H1 (cell line): Measurements from ENCODE around the gene RERE. TPM values are rescaled to one million over a fixed set of nuclear protein-coding genes. Genes with fewer than 3 reads are reported as not detected.

Experiments used
- CTCF ChIA-PET: fragments of 300-600 bp; sonication (Branson Sonifier 250); formaldehyde crosslinking; loops from one replicate; lab custom pipeline; 2021; ENCODE audit not compliant: partially characterized antibody; lab: Charles Lee
- POLR2A ChIA-PET: fragments of 300-600 bp; sonication (Branson Sonifier 250); formaldehyde crosslinking; loops from one replicate; lab custom pipeline; 2021; ENCODE audit warnings: inconsistent platforms; ENCODE audit not compliant: partially characterized antibody; lab: Charles Lee
- DNase-seq, 2 experiments: peaks; one replicate each; pipeline versions ENCODE4 v3.0.0 to v3.0.0-alpha.2; 2010 to 2022; ENCODE audit warnings: low spot score in 2 of 2, low read depth in 1 of 2, mixed read lengths in 1 of 2
- FAIRE-seq: peaks from 2 replicates; lab custom pipeline; 2011; peaks lifted over from hg19 to GRCh38; lab: Jason Lieb, UNC
- H2AFZ ChIP-seq: 2 replicates; pipeline ENCODE4 v1.8.1; 2012; ENCODE audit warnings: low read length, inconsistent platforms
- H2AK5ac ChIP-seq: 2 replicates; pipeline ENCODE4 v1.6.1; 2013; ENCODE audit warnings: low read depth, low read length
- H2BK120ac ChIP-seq: replicated peaks from 2 replicates; pipeline ENCODE3; 2013; ENCODE audit warnings: low read depth, low read length, inconsistent platforms
- H2BK12ac ChIP-seq: 2 replicates; pipeline ENCODE4 v1.6.1; 2013; ENCODE audit warnings: low read depth, low read length
- H2BK15ac ChIP-seq: 2 replicates; pipeline ENCODE4 v1.6.1; 2013; ENCODE audit warnings: low read length
- H2BK20ac ChIP-seq: 2 replicates; pipeline ENCODE4 v1.6.1; 2013; ENCODE audit warnings: low read length
- H2BK5ac ChIP-seq: 2 replicates; pipeline ENCODE4 v1.6.1; 2013; ENCODE audit warnings: low read depth, low read length
- H3K14ac ChIP-seq: 2 replicates; pipeline ENCODE4 v1.6.1; 2013; ENCODE audit warnings: inconsistent platforms; ENCODE audit not compliant: insufficient read length
- H3K18ac ChIP-seq: 2 replicates; pipeline ENCODE4 v1.6.1; 2013; ENCODE audit warnings: low read length; ENCODE audit errors: extremely low read depth
- H3K23ac ChIP-seq: 2 replicates; pipeline ENCODE4 v1.6.1; 2013; ENCODE audit warnings: inconsistent platforms; ENCODE audit not compliant: insufficient read length
- H3K23me2 ChIP-seq: 2 replicates; pipeline ENCODE4 v1.6.1; 2013; ENCODE audit warnings: low read depth, low read length
- H3K27ac ChIP-seq: 2 replicates; pipeline ENCODE4 v1.6.1; 2011; ENCODE audit warnings: low read depth, low read length, inconsistent platforms
- H3K27me3 ChIP-seq, 4 experiments: replicated peaks in 1 of 4; 1 replicate in 1 of 4; 2 replicates in 3 of 4; pipeline versions ENCODE4 v1.6.1 to v1.8.1; 2011 to 2013; ENCODE audit warnings: low read length in 3 of 4, mild to moderate bottlenecking in 3 of 4, inconsistent platforms in 2 of 4, mixed read lengths in 2 of 4, moderate library complexity in 1 of 4; ENCODE audit not compliant: control insufficient read depth in 3 of 4, insufficient read depth in 3 of 4; ENCODE audit errors: extremely low read depth in 1 of 4
- H3K36me3 ChIP-seq, 4 experiments: 2 replicates each; pipeline versions ENCODE4 v1.6.1 to v1.8.1; 2011 to 2013; ENCODE audit warnings: mild to moderate bottlenecking in 4 of 4, low read length in 3 of 4, moderate library complexity in 2 of 4, control low read depth in 1 of 4, inconsistent platforms in 1 of 4; ENCODE audit not compliant: insufficient read depth in 4 of 4, control insufficient read depth in 2 of 4
- H3K4ac ChIP-seq: replicated peaks from 2 replicates; pipeline ENCODE3; 2013; ENCODE audit warnings: low read length, low read depth, mixed read lengths, inconsistent platforms; ENCODE audit not compliant: insufficient read length
- H3K4me1 ChIP-seq, 4 experiments: replicated peaks in 1 of 4; 1 replicate in 1 of 4; 2 replicates in 3 of 4; pipeline versions ENCODE4 v1.6.1 to v1.8.1; 2011 to 2013; ENCODE audit warnings: low read length in 3 of 4, inconsistent platforms in 2 of 4, mixed read lengths in 1 of 4; ENCODE audit not compliant: insufficient read depth in 4 of 4, control insufficient read depth in 3 of 4
- H3K4me2 ChIP-seq, 2 experiments: 2 replicates each; pipeline versions ENCODE4 v1.6.1 to v1.8.1; 2011 to 2013; ENCODE audit warnings: low read depth in 2 of 2, low read length in 2 of 2, control low read depth in 1 of 2, inconsistent platforms in 1 of 2, mild to moderate bottlenecking in 1 of 2; ENCODE audit not compliant: insufficient read depth in 1 of 2
- H3K4me3 ChIP-seq, 4 experiments: fragments of 200-600, 300-600 bp in 1 of 4; sonication (generic), shearing (Covaris generic), sonication (Bioruptor Twin) in 1 of 4; 2 replicates each; pipeline versions ENCODE4 v1.5.1 to v1.8.1; 2011 to 2016; ENCODE audit warnings: low read length in 4 of 4, low read depth in 3 of 4, control low read depth in 2 of 4, inconsistent platforms in 2 of 4, mild to moderate bottlenecking in 2 of 4, mixed read lengths in 1 of 4, moderate library complexity in 1 of 4; ENCODE audit not compliant: insufficient read depth in 2 of 4; ENCODE audit errors: extremely low read depth in 1 of 4
- H3K56ac ChIP-seq: replicated peaks from 2 replicates; pipeline ENCODE3; 2013; ENCODE audit warnings: low read depth, mild to moderate bottlenecking, mixed read lengths, low read length, inconsistent platforms; ENCODE audit not compliant: insufficient read length
- H3K79me1 ChIP-seq: 2 replicates; pipeline ENCODE4 v1.6.1; 2013; ENCODE audit warnings: low read depth, low read length, control low read depth
- H3K79me2 ChIP-seq, 2 experiments: 2 replicates each; pipeline versions ENCODE4 v1.6.1 to v1.8.1; 2012 to 2013; ENCODE audit warnings: low read length in 2 of 2, mild to moderate bottlenecking in 2 of 2, inconsistent platforms in 1 of 2; ENCODE audit not compliant: insufficient read depth in 2 of 2, control insufficient read depth in 1 of 2
- H3K9ac ChIP-seq, 4 experiments: replicated peaks in 1 of 4; 1 replicate in 1 of 4; 2 replicates in 3 of 4; pipeline versions ENCODE4 v1.6.1 to v1.8.1; 2011 to 2013; ENCODE audit warnings: low read depth in 3 of 4, low read length in 3 of 4, control low read depth in 2 of 4, mild to moderate bottlenecking in 2 of 4, moderate library complexity in 2 of 4, inconsistent platforms in 1 of 4; ENCODE audit errors: extremely low read depth in 1 of 4
- H3K9me3 ChIP-seq, 2 experiments: 2 replicates each; pipeline versions ENCODE4 v1.6.1 to v1.8.1; 2012 to 2013; ENCODE audit warnings: mild to moderate bottlenecking in 2 of 2, moderate library complexity in 2 of 2, control low read depth in 1 of 2, inconsistent platforms in 1 of 2, low read depth in 1 of 2, low read length in 1 of 2, mixed read lengths in 1 of 2; ENCODE audit not compliant: insufficient read depth in 2 of 2
- H4K20me1 ChIP-seq, 2 experiments: replicated peaks in 1 of 2; 2 replicates each; pipeline versions ENCODE3 to v1.8.1; 2011 to 2013; ENCODE audit warnings: inconsistent platforms in 2 of 2, low read length in 2 of 2, mild to moderate bottlenecking in 1 of 2; ENCODE audit not compliant: insufficient read depth in 2 of 2, control insufficient read depth in 1 of 2
- H4K5ac ChIP-seq: 2 replicates; pipeline ENCODE4 v1.6.1; 2013; ENCODE audit warnings: low read length, low read depth, mixed read lengths, inconsistent platforms; ENCODE audit not compliant: insufficient read length
- H4K8ac ChIP-seq: 2 replicates; pipeline ENCODE4 v1.8.0; 2013; ENCODE audit warnings: mild to moderate bottlenecking, moderate library complexity, low read length, inconsistent platforms; ENCODE audit not compliant: insufficient read depth; ENCODE audit errors: extremely low read depth
- H4K91ac ChIP-seq: replicated peaks from 2 replicates; pipeline ENCODE3; 2013; ENCODE audit warnings: low read length, mixed read lengths, inconsistent platforms; ENCODE audit not compliant: insufficient read length
- CTBP2 ChIP-seq: IDR thresholded peaks from 2 replicates; pipeline ENCODE4 v1.7.0; 2011; ENCODE audit warnings: borderline replicate concordance, mild to moderate bottlenecking, moderate library complexity, mixed read lengths, low read length; ENCODE audit not compliant: insufficient read depth, insufficient read length
- FOSL1 ChIP-seq: IDR thresholded peaks from 2 replicates; pipeline ENCODE4 v1.6.1; 2011; ENCODE audit warnings: mild to moderate bottlenecking, low read depth, low read length, moderate library complexity; ENCODE audit not compliant: insufficient read depth
- GTF2F1 ChIP-seq: IDR thresholded peaks from 2 replicates; pipeline ENCODE4 v1.6.1; 2012; ENCODE audit warnings: low read depth, low read length, improper control_type of control experiment, borderline replicate concordance
- JUND ChIP-seq: IDR thresholded peaks from 2 replicates; pipeline ENCODE4 v1.6.1; 2011; ENCODE audit warnings: mild to moderate bottlenecking, improper control_type of control experiment, low read length
- MAFK ChIP-seq: IDR thresholded peaks from 2 replicates; pipeline ENCODE4 v1.6.1; 2012; ENCODE audit warnings: low read depth, mild to moderate bottlenecking, improper control_type of control experiment, low read length
- NANOG ChIP-seq: IDR thresholded peaks from 2 replicates; pipeline ENCODE4 v1.6.1; 2011; ENCODE audit warnings: low read length, low read depth, mild to moderate bottlenecking, inconsistent platforms; ENCODE audit not compliant: insufficient read depth, poor library complexity, severe bottlenecking
- POU5F1 ChIP-seq: IDR thresholded peaks from 2 replicates; pipeline ENCODE4 v1.6.1; 2011; ENCODE audit warnings: low read depth, mild to moderate bottlenecking, low read length, moderate library complexity
- SIN3A ChIP-seq, 2 experiments: IDR thresholded peaks in 1 of 2; conservative IDR thresholded peaks in 1 of 2; 2 replicates each; pipeline ENCODE4 v1.6.1; 2011 to 2012; ENCODE audit warnings: low read length in 2 of 2, improper control_type of control experiment in 1 of 2, low read depth in 1 of 2, mild to moderate bottlenecking in 1 of 2
- SRF ChIP-seq: IDR thresholded peaks from 2 replicates; pipeline ENCODE4 v1.6.1; 2011; ENCODE audit warnings: mild to moderate bottlenecking, low read depth, low read length, moderate library complexity
- TEAD4 ChIP-seq: IDR thresholded peaks from 2 replicates; pipeline ENCODE4 v1.6.1; 2012; ENCODE audit warnings: low read depth, low read length, inconsistent platforms, mixed read lengths
- WGBS, 2 experiments: shearing (Covaris generic) in 1 of 2; methylation state at CpG; one replicate each; pipeline versions ENCODE4 v1.1.6 to v1.1.7; 2013 to 2015; ENCODE audit warnings: low lambda C conversion rate in 2 of 2, mixed read lengths in 2 of 2, inconsistent platforms in 1 of 2, low coverage in 1 of 2, missing lambda C conversion rate in 1 of 2; ENCODE audit not compliant: insufficient replicate concordance in 2 of 2, insufficient coverage in 1 of 2, insufficient read length in 1 of 2; ENCODE audit errors: extremely low coverage in 1 of 2, missing lambda C conversion rate in 1 of 2; 5-methylcytosine and 5-hydroxymethylcytosine counted together
- polyA plus RNA-seq, 7 experiments: library from polyadenylated mRNA; depleted of rRNA in 3 of 7; stranded (reverse) in 5 of 7; unstranded in 2 of 7; fragments of >200 nt in 5 of 7; fragments of 200-250 nt in 2 of 7; gene quantifications; 1 replicate in 5 of 7; 2 replicates in 1 of 7; 4 replicates in 1 of 7; pipeline versions ENCODE4 v1.2.1 to v1.2.3, GENCODE V29; 2011 to 2013; ENCODE audit warnings: missing spikeins in 2 of 7, mixed read lengths in 2 of 7
- total RNA-seq: library from RNA; stranded (reverse); fragmentation: NEBNext Ultra II Directional; extraction: Animal tissue kit (Norgen Biotek cat#: 25700); gene quantifications from 2 replicates; pipeline ENCODE4 v1.2.1, GENCODE V29; 2021

RERE gene
- total and polyA plus RNA-seq, 2 of the 8 experiments (the other 6 are each of a cell fraction or from before 2014, with no cell fraction given), result 15.3 to 142 TPM

DNA sequence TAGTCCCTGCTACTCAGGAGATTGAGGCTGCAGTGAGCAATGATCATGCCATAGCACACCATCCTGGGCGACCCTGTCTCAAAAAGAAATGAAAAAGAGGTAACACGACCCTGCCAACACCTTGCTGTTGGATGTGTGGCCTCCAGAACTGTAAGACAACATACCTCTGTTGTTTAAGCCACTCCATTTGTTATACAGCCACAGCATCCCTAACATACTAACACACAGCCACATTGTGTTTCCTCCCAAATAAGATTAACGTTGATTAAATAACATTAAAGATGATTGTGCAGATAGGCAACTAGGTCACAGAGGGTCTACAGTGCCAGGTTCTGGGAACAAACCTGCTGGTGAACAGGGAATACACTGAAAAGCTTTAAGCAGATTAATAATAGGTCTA, 170.4 kb downstream of the RERE start:
- DNase-seq, result no peak
- H3K14ac ChIP-seq, result no peak overlapping the region
- H3K79me1 ChIP-seq, result peaks cover 21% of the 10 kb centered on the region
- H3K27me3 ChIP-seq, result no peaks in the 10 kb centered on the region
- H4K91ac ChIP-seq, result no peak overlapping the region
- no peak overlapping the region for H3K56ac ChIP-seq
- no peak overlapping the region for H2BK5ac ChIP-seq
- no peak overlapping the region for H2BK20ac ChIP-seq
- H3K18ac ChIP-seq, result no peak overlapping the region
- H3K4ac ChIP-seq, result no peak overlapping the region
- POLR2A ChIA-PET, result interaction anchor here (0.7 to 1.0 kb wide), 2 partner anchors 13 to 56 kb away, joined by 3 to 4 read pairs; no protein-coding TSS in a partner anchor
- 81% methylated on average over 3 of the region's 3 CpGs; no CpG with 5 or more reads in 1 of the 2 experiments for WGBS, 2 experiments
- CTCF ChIA-PET, result no interaction called here
- H2BK120ac ChIP-seq, result no peak overlapping the region
- H4K8ac ChIP-seq, result no peak overlapping the region
- H3K4me1 ChIP-seq, result peaks cover 0 to 6% (median 0%) of the 10 kb centered on the region in 4 experiments; a peak in 2 of 7 replicates
- FAIRE-seq, result no peak
- H2BK12ac ChIP-seq, result no peak overlapping the region
- no peaks in the 10 kb centered on the region for H3K23me2 ChIP-seq
- H3K36me3 ChIP-seq, result peaks cover 0 to 4% (median 0%) of the 10 kb centered on the region in 4 experiments; a peak in 2 of 8 replicates
- H3K9me3 ChIP-seq, result no peaks in the 10 kb centered on the region
- no peak overlapping the region for H3K9ac ChIP-seq
- no peak overlapping the region for H3K23ac ChIP-seq
- H3K79me2 ChIP-seq, result peaks cover 23 to 97% of the 10 kb centered on the region in 2 experiments
- no peak overlapping the region for H3K4me2 ChIP-seq
- H2AK5ac ChIP-seq, result no peak overlapping the region
- H2BK15ac ChIP-seq, result no peak overlapping the region
- no peak overlapping the region for H4K5ac ChIP-seq
- no peak overlapping the region for H2AFZ ChIP-seq
- H4K20me1 ChIP-seq, result peaks cover 20 to 35% of the 10 kb centered on the region in 2 experiments
- H3K4me3 ChIP-seq, result no peak overlapping the region
- no peak overlapping the region for H3K27ac ChIP-seq
- TF ChIP-seq CTBP2, result no peak
- no peak for TF ChIP-seq POU5F1
- no peak for TF ChIP-seq MAFK
- no peak for TF ChIP-seq SRF
- TF ChIP-seq TEAD4, result no peak
- no peak for TF ChIP-seq JUND
- TF ChIP-seq NANOG, result no peak
- no peak for TF ChIP-seq FOSL1
- TF ChIP-seq SIN3A (conservative IDR thresholded peaks at IDR 0.05 in 1 of 2, IDR thresholded peaks at IDR 0.05 in 1 of 2; ENCODE audit: low read depth in 1 of 2, low read length in 2 of 2), result no peak
- TF ChIP-seq GTF2F1, result no peak
